ENCODE results near the gene MZF1. TPM values are rescaled to one million over a fixed set of nuclear protein-coding genes. Genes with fewer than 3 reads are reported as not detected.

MZF1 gene
- total and polyA plus RNA-seq, 2 donors: 12.4 to 22.1 TPM

Small RNA genes lying within 50 kb of the gene (small RNA-seq; reads per million reads assigned to genes)
- gene MIR6807 (not detected), gene RN7SL525P (not detected)

Other genes with a start within 250 kb of the MZF1 start
- gene ZSCAN22, start 246.3 kb downstream of the MZF1 start, total RNA-seq: 2.9 TPM
- gene ZSCAN22, start 246.3 kb downstream of the MZF1 start, polyA plus RNA-seq: 1.6 TPM
- 0.69 TPM for gene A1BG, start 219.8 kb downstream of the MZF1 start, total RNA-seq
- 19.3 TPM for gene A1BG, start 219.8 kb downstream of the MZF1 start, polyA plus RNA-seq
- gene ZNF497, start 210.6 kb downstream of the MZF1 start, total RNA-seq: 2.1 TPM
- gene ZNF497, start 210.6 kb downstream of the MZF1 start, polyA plus RNA-seq: 0.73 TPM
- gene ZNF837, start 192.3 kb downstream of the MZF1 start, total RNA-seq: 1.5 TPM
- gene ZNF837, start 192.3 kb downstream of the MZF1 start, polyA plus RNA-seq: 1.6 TPM
- 1,214 TPM for gene RPS5, start 186.1 kb downstream of the MZF1 start, total RNA-seq
- 1,879 TPM for gene RPS5, start 186.1 kb downstream of the MZF1 start, polyA plus RNA-seq
- not detected for gene RNF225, start 177.7 kb downstream of the MZF1 start, total RNA-seq
- 0.11 TPM for gene RNF225, start 177.7 kb downstream of the MZF1 start, polyA plus RNA-seq
- gene ZNF584, start 164.7 kb downstream of the MZF1 start, total RNA-seq: 13.6 TPM
- gene ZNF584, start 164.7 kb downstream of the MZF1 start, polyA plus RNA-seq: 18.5 TPM
- gene ZNF132, start 133.2 kb downstream of the MZF1 start, total RNA-seq: 11.9 TPM
- gene ZNF132, start 133.2 kb downstream of the MZF1 start, polyA plus RNA-seq: 2.3 TPM
- gene ZNF324B, start 121.7 kb downstream of the MZF1 start, total RNA-seq: 6.6 TPM
- 5.4 TPM for gene ZNF324B, start 121.7 kb downstream of the MZF1 start, polyA plus RNA-seq
- gene ZNF324, start 106.3 kb downstream of the MZF1 start, total RNA-seq: 9.5 TPM
- gene ZNF324, start 106.3 kb downstream of the MZF1 start, polyA plus RNA-seq: 8.6 TPM
- gene ZNF446, start 97.0 kb downstream of the MZF1 start, total RNA-seq: 6.0 TPM
- gene ZNF446, start 97.0 kb downstream of the MZF1 start, polyA plus RNA-seq: 16.2 TPM
- 3.5 TPM for gene SLC27A5, start 61.3 kb downstream of the MZF1 start, total RNA-seq
- gene SLC27A5, start 61.3 kb downstream of the MZF1 start, polyA plus RNA-seq: 16.8 TPM
- 3.3 TPM for gene ZBTB45, start 53.5 kb downstream of the MZF1 start, total RNA-seq
- 18.4 TPM for gene ZBTB45, start 53.5 kb downstream of the MZF1 start, polyA plus RNA-seq
- 177 TPM for gene TRIM28, start 29.3 kb downstream of the MZF1 start, total RNA-seq
- 282 TPM for gene TRIM28, start 29.3 kb downstream of the MZF1 start, polyA plus RNA-seq
- gene CHMP2A, start 18.2 kb downstream of the MZF1 start, total RNA-seq: 38.4 TPM
- 212 TPM for gene CHMP2A, start 18.2 kb downstream of the MZF1 start, polyA plus RNA-seq
- 31.0 TPM for gene UBE2M, start 14.7 kb downstream of the MZF1 start, total RNA-seq
- 69.3 TPM for gene UBE2M, start 14.7 kb downstream of the MZF1 start, polyA plus RNA-seq